Muscle layer of duodenum (tissue), 2 donors: Measurements from ENCODE around the gene BCL3.

Experiments
- H3K27ac ChIP-seq: one replicate; pipeline ENCODE4 v1.7.0; 2013; ENCODE audit warnings: mild to moderate bottlenecking, low read length
- H3K27me3 ChIP-seq: one replicate; pipeline ENCODE4 v1.7.0; 2013; ENCODE audit warnings: low read depth, mild to moderate bottlenecking, control low read depth, low read length
- H3K36me3 ChIP-seq, 2 donors: one replicate each; pipeline ENCODE4 v1.7.0; 2013; ENCODE audit warnings: low read length in 2 of 2, control low read depth in 1 of 2, mild to moderate bottlenecking in 1 of 2; ENCODE audit not compliant: insufficient read depth in 2 of 2, control insufficient read depth in 1 of 2
- H3K4me1 ChIP-seq, 2 donors: one replicate each; pipeline ENCODE4 v1.7.0; 2013; ENCODE audit warnings: low read length in 2 of 2, mild to moderate bottlenecking in 2 of 2, control low read depth in 1 of 2, moderate library complexity in 1 of 2; ENCODE audit not compliant: insufficient read depth in 2 of 2, control insufficient read depth in 1 of 2
- H3K4me3 ChIP-seq, 2 donors: one replicate each; pipeline ENCODE4 v1.7.0; 2013; ENCODE audit warnings: low read length in 2 of 2, low read depth in 1 of 2, mild to moderate bottlenecking in 1 of 2
- H3K9me3 ChIP-seq, 2 donors: one replicate each; pipeline ENCODE4 v1.7.0; 2013; ENCODE audit warnings: low read length in 2 of 2, control low read depth in 1 of 2, mild to moderate bottlenecking in 1 of 2; ENCODE audit not compliant: control insufficient read depth in 1 of 2
- donor health status: healthy.

Gene BCL3

GRCh38 chr19:44800461-44800860 lies 52.0 kb downstream of the BCL3 start:
- H3K36me3 ChIP-seq = peaks cover 0 to 3% of the 10 kb centered on the region in 2 donors
- H3K4me1 ChIP-seq = peaks cover 0 to 5% of the 10 kb centered on the region in 2 donors
- H3K27me3 ChIP-seq = no peaks in the 10 kb centered on the region
- H3K27ac ChIP-seq = no peak overlapping the region
- H3K9me3 ChIP-seq = no peaks in the 10 kb centered on the region
- no peak overlapping the region for H3K4me3 ChIP-seq

GRCh38 chr19:44803442-44804428 lies 55.2 kb downstream of the BCL3 start:
- Histone ChIP-seq H3K4me3 (no peak overlapping the region), H3K27me3 (no peaks in the 10 kb centered on the region)

GRCh38 chr19:44806291-44806690 lies 57.8 kb downstream of the BCL3 start:
- H3K27ac ChIP-seq = no peak overlapping the region
- H3K4me1 ChIP-seq = peaks cover 0 to 21% of the 10 kb centered on the region in 2 donors
- no peak overlapping the region for H3K4me3 ChIP-seq
- no peaks in the 10 kb centered on the region for H3K9me3 ChIP-seq
- H3K36me3 ChIP-seq = peaks cover 0 to 3% of the 10 kb centered on the region in 2 donors
- H3K27me3 ChIP-seq = no peaks in the 10 kb centered on the region

More at GRCh38 chr19:44803442-44804428, 55.2 kb downstream of the BCL3 start:
- no peak overlapping the region for H3K27ac ChIP-seq
- H3K36me3 ChIP-seq = peaks cover 0 to 3% of the 10 kb centered on the region in 2 donors
- H3K9me3 ChIP-seq = no peaks in the 10 kb centered on the region
- H3K4me1 ChIP-seq = peaks cover 0 to 12% of the 10 kb centered on the region in 2 donors

GRCh38 chr19:44807162-44807561 lies 58.7 kb downstream of the BCL3 start:
- H3K27ac ChIP-seq = no peak overlapping the region
- no peak overlapping the region for H3K4me3 ChIP-seq
- H3K4me1 ChIP-seq = peaks cover 0 to 21% of the 10 kb centered on the region in 2 donors
- H3K9me3 ChIP-seq = no peaks in the 10 kb centered on the region
- H3K27me3 ChIP-seq = no peaks in the 10 kb centered on the region
- peaks cover 0 to 3% of the 10 kb centered on the region in 2 donors for H3K36me3 ChIP-seq

- Histone ChIP-seq H3K36me3 (no peaks in the 10 kb centered on the region), H3K27ac (no peak overlapping the region), H3K27me3 (no peaks in the 10 kb centered on the region), H3K9me3 (no peaks in the 10 kb centered on the region), H3K4me3 (peak overlapping the region in 1 of 2 donors; percentile 67), H3K4me1 (peaks cover 0 to 21% of the 10 kb centered on the region in 2 donors)
Observed at GRCh38 chr19:44807652-44808462, 59.3 kb downstream of the BCL3 start.

- no peaks in the 10 kb centered on the region for H3K36me3 ChIP-seq
- no peaks in the 10 kb centered on the region for H3K9me3 ChIP-seq
- H3K4me3 ChIP-seq = peak within 1 kb of the TSS; percentile 56 to 67
- no peaks in the 10 kb centered on the region for H3K27me3 ChIP-seq
- peaks cover 0 to 21% of the 10 kb centered on the region in 2 donors for H3K4me1 ChIP-seq
- H3K27ac ChIP-seq = no peak within 1 kb of the TSS
Observed at GRCh38 chr19:44808463-44809371, 60.2 kb downstream of the BCL3 start, which contains the start of gene BCAM. BCAM (plus strand) TSS chr19:44809103; CDS start chr19:44809125, 22 bp downstream.
